ENCODE measurements around the gene TOMT. TPM values are rescaled to one million over a fixed set of nuclear protein-coding genes. Genes with fewer than 3 reads are reported as not detected.

The TOMT gene
- total RNA-seq, 2 donors from 2014 or later: not detected

DNA sequence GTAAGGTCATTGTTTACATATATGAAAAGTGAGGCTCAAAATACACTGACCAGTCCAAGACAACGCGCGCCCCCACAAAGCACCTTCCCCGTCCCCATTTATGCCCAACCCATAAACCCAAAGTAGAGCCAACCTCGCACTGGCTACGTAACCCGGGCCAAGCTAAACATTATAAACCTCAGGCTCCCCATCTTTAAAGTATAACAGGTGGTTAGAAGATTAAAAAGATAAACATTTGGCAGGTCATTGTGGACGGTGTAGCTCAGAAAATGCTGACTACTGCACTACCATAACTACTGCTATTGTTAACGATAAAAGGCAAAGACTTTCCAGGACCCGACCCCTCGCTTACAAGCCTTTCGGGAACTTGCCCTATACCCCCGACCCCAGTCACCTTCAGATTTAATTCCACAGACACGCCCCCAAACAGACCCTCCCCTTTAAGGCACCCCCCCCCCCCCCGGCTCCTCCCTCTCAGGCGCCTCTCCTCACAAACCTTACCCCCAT lies 25.9 kb upstream of the TOMT start:
- Mint-ChIP-seq H3K27me3 (ENCODE audit: low read depth) (no peaks in the 10 kb centered on the region), H3K4me3 (peak overlapping the region; percentile 99), H3K36me3 (ENCODE audit: insufficient read depth in 2 of 2) (peaks cover 1 to 2% of the 10 kb centered on the region in 2 donors), H3K9me3 (no peaks in the 10 kb centered on the region), H3K27ac (peak overlapping the region; percentile 89), H3K4me1 (ENCODE audit: low read depth) (peaks cover 36% of the 10 kb centered on the region)
- ATAC-seq (replicated peaks in 1 of 2): peak; percentile 45 to 52
- DNase-seq: no peak

DNA sequence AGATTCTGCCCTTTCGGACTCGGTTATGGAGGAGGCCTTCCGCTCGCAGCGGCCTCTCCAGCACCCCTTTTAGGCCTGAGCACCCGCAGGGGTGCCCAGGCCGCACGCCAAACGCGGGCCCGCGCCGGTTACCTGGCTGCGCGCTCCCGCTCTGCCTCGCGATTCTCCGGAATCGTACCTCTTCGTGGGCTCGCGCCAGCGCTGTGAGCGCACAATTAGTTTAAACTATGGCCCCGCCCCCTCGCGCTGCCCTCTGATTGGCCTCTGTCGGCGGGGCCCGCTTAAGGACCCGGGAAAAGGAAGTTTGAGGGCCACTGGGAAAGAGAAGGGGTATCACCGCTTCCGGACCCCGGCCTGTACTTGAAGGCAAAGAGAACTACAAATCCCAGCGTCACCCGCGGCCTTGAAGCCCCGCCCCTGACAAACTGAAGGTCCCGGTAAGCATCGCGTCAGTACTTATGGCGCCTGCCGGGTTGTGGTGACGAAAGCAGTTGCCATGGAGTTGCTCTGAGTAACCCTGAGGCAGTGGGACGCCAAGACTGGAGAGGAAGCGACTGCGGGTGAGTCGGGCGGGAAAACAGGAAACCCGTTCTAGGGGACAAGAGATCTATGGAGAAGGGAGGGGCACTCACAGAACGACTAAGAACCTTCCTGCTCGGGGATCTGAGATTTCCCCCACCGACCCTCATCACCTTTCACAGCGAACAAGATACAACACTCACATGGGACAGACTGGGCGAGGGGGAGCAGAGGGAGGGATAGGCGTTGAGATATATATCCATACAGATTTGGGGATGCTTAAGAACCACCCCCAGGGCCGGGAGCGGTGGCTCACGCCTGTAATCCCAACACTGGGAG lies 25.2 kb upstream of the TOMT start, which contains the start of the genes LRRC51 and NUMA1:
LRRC51 (plus strand) TSS at position 525 of the 858 bp plus-strand sequence. CDS start 8,234 bp downstream, outside the sequence.
NUMA1 (minus strand) TSS at position 217 of the 858 bp plus-strand sequence. CDS start 44,599 bp downstream, outside the sequence.
- Mint-ChIP-seq H3K4me3 (peak within 1 kb of the TSS; percentile 99), H3K27me3 (ENCODE audit: low read depth) (no peaks in the 10 kb centered on the region), H3K4me1 (ENCODE audit: low read depth) (peaks cover 36% of the 10 kb centered on the region), H3K27ac (peak within 1 kb of the TSS; percentile 89), H3K9me3 (no peaks in the 10 kb centered on the region), H3K36me3 (ENCODE audit: insufficient read depth in 2 of 2) (peaks cover 1% of the 10 kb centered on the region in 2 donors)
- ATAC-seq (replicated peaks in 1 of 2) (peak; percentile 95), DNase-seq (peak; percentile 98 to 99)

DNA sequence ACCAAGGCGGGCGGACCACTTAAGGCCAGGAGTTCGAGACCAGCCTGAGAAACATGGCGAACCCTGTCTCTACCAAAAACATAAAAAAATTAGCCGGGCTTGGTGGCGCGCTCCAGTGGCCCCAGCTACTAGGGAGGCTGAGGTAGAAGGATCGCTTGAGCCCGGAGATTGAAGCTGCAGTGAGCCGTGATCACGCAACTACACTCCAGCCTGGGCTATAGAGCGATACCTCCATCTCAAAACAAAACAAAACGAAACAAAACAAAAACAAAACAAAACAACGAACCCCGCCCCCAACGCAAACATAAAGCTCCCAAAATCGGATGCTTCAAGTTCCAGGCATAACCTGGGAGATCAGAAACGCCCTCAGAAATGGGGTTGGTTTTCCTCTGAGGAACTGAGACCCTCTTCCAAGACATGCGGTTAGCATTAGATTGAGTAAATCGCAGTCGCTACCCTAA lies 24.5 kb upstream of the TOMT start:
- peaks cover 37% of the 10 kb centered on the region for H3K4me1 Mint-ChIP-seq (ENCODE audit: low read depth)
- H3K27me3 Mint-ChIP-seq (ENCODE audit: low read depth): no peaks in the 10 kb centered on the region
- H3K27ac Mint-ChIP-seq: peak overlapping the region; percentile 89
- peak overlapping the region; percentile 99 for H3K4me3 Mint-ChIP-seq
- ATAC-seq (replicated peaks in 1 of 2): no peak
- no peak for DNase-seq
- H3K36me3 Mint-ChIP-seq (ENCODE audit: insufficient read depth in 2 of 2): peaks cover 0 to 3% of the 10 kb centered on the region in 2 donors
- no peaks in the 10 kb centered on the region for H3K9me3 Mint-ChIP-seq

GRCh38 chr11:72081821-72082453 lies 23.8 kb upstream of the TOMT start:
- ATAC-seq (replicated peaks in 1 of 2): no peak
- no peak for DNase-seq
- Mint-ChIP-seq H3K4me3 (peak overlapping the region; percentile 99), H3K27me3 (ENCODE audit: low read depth) (no peaks in the 10 kb centered on the region), H3K36me3 (ENCODE audit: insufficient read depth in 2 of 2) (peaks cover 0 to 3% of the 10 kb centered on the region in 2 donors), H3K4me1 (ENCODE audit: low read depth) (peaks cover 36% of the 10 kb centered on the region), H3K9me3 (no peaks in the 10 kb centered on the region), H3K27ac (peak overlapping the region; percentile 77)

- no peak for DNase-seq
- Mint-ChIP-seq H3K4me3 (no peak overlapping the region), H3K27me3 (ENCODE audit: low read depth) (no peaks in the 10 kb centered on the region), H3K36me3 (ENCODE audit: insufficient read depth in 2 of 2) (peaks cover 0 to 3% of the 10 kb centered on the region in 2 donors), H3K4me1 (ENCODE audit: low read depth) (peaks cover 27% of the 10 kb centered on the region), H3K9me3 (no peaks in the 10 kb centered on the region), H3K27ac (no peak overlapping the region)
- ATAC-seq (replicated peaks in 1 of 2): no peak
Measured at GRCh38 chr11:72083414-72083813, 22.3 kb upstream of the TOMT start.

GRCh38 chr11:72084076-72084475 lies 21.6 kb upstream of the TOMT start:
- Mint-ChIP-seq H3K36me3 (ENCODE audit: insufficient read depth in 2 of 2) (peaks cover 0 to 3% of the 10 kb centered on the region in 2 donors), H3K9me3 (no peaks in the 10 kb centered on the region), H3K27me3 (ENCODE audit: low read depth) (no peaks in the 10 kb centered on the region), H3K4me3 (no peak overlapping the region), H3K27ac (no peak overlapping the region), H3K4me1 (ENCODE audit: low read depth) (peaks cover 26% of the 10 kb centered on the region)
- ATAC-seq (replicated peaks in 1 of 2) (no peak), DNase-seq (no peak)

DNA sequence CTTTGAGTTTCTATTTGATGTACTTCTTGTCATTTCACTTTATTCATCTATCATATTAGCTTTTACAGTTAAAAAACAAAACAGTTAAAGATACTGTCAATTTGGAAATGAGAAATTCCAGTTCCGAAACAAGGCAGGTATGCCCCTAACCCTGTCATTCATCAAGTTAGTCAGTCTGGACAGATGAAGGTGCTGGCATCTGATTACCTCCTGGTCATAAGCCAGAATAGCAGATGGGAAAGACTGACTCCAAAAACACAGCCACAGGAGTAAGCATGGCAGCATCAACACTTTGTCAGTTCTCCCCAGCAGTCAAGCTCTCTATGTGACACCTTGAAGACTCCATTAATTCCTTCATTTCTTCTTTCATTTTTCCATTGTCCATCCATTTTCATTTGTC lies 20.8 kb upstream of the TOMT start:
- Mint-ChIP-seq H3K4me3 (no peak overlapping the region), H3K9me3 (no peaks in the 10 kb centered on the region), H3K27ac (no peak overlapping the region), H3K4me1 (ENCODE audit: low read depth) (peaks cover 28% of the 10 kb centered on the region), H3K36me3 (ENCODE audit: insufficient read depth in 2 of 2) (peaks cover 0 to 3% of the 10 kb centered on the region in 2 donors), H3K27me3 (ENCODE audit: low read depth) (no peaks in the 10 kb centered on the region)
- no peak for DNase-seq
- no peak for ATAC-seq (replicated peaks in 1 of 2)

- Mint-ChIP-seq H3K9me3 (no peaks in the 10 kb centered on the region), H3K4me1 (ENCODE audit: low read depth) (peaks cover 24% of the 10 kb centered on the region), H3K27me3 (ENCODE audit: low read depth) (no peaks in the 10 kb centered on the region), H3K27ac (peak overlapping the region; percentile 36), H3K4me3 (peak overlapping the region in 1 of 2 donors; percentile 12), H3K36me3 (ENCODE audit: insufficient read depth in 2 of 2) (peaks cover 0 to 3% of the 10 kb centered on the region in 2 donors)
- ATAC-seq (replicated peaks in 1 of 2) (peak in 1 of 2 donors; percentile 20), DNase-seq (no peak)
Measured at GRCh38 chr11:72085621-72086351, 19.9 kb upstream of the TOMT start.

GRCh38 chr11:72088076-72088808 lies 17.5 kb upstream of the TOMT start:
- ATAC-seq (replicated peaks in 1 of 2): peak; percentile 42 to 75
- no peak for DNase-seq
- Mint-ChIP-seq H3K27me3 (ENCODE audit: low read depth) (no peaks in the 10 kb centered on the region), H3K4me1 (ENCODE audit: low read depth) (peaks cover 13% of the 10 kb centered on the region), H3K4me3 (no peak overlapping the region), H3K36me3 (ENCODE audit: insufficient read depth in 2 of 2) (peaks cover 0 to 3% of the 10 kb centered on the region in 2 donors), H3K27ac (peak overlapping the region; percentile 43), H3K9me3 (no peaks in the 10 kb centered on the region)

- DNase-seq (peak; percentile 58 to 70), ATAC-seq (replicated peaks in 1 of 2) (peak; percentile 78 to 86)
- Mint-ChIP-seq H3K27ac (no peak overlapping the region), H3K27me3 (ENCODE audit: low read depth) (no peaks in the 10 kb centered on the region), H3K4me1 (ENCODE audit: low read depth) (peaks cover 6% of the 10 kb centered on the region), H3K4me3 (no peak overlapping the region), H3K36me3 (ENCODE audit: insufficient read depth in 2 of 2) (no peaks in the 10 kb centered on the region), H3K9me3 (no peaks in the 10 kb centered on the region)
Measured at GRCh38 chr11:72091292-72091691, 14.4 kb upstream of the TOMT start.

- no peak overlapping the region for H3K4me3 Mint-ChIP-seq
- H3K9me3 Mint-ChIP-seq: no peaks in the 10 kb centered on the region
- peaks cover 4 to 8% of the 10 kb centered on the region in 2 donors for H3K36me3 Mint-ChIP-seq (ENCODE audit: insufficient read depth in 2 of 2)
- peaks cover 32% of the 10 kb centered on the region for H3K4me1 Mint-ChIP-seq (ENCODE audit: low read depth)
- peak overlapping the region; percentile 45 for H3K27ac Mint-ChIP-seq
- ATAC-seq (replicated peaks in 1 of 2): no peak
- DNase-seq: no peak
- H3K27me3 Mint-ChIP-seq (ENCODE audit: low read depth): no peaks in the 10 kb centered on the region
Measured at GRCh38 chr11:72098741-72099140, 7.0 kb upstream of the TOMT start.

DNA sequence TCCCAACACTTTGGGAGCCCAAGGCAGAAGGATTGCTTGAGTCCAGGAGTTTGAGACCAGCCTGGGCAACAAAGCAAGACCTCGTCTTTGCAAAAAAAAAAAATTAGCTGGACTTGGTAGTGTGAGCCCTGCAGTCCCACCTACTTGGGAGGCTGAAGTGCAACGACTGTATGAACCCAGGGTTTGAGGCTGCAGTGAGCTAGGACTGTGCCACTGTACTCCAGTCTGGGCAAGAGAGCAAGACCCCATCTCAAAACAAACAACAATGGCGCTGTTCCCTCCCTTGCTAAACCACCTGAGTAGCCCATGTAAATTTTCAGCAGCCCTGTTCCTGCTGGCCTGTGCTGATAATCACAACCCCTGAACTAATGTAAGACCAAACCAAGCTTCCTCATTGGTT lies 5.7 kb upstream of the TOMT start:
- H3K4me1 Mint-ChIP-seq (ENCODE audit: low read depth): peaks cover 39% of the 10 kb centered on the region
- DNase-seq (no peak), ATAC-seq (replicated peaks in 1 of 2) (no peak)
- H3K27ac Mint-ChIP-seq: no peak overlapping the region
- no peak overlapping the region for H3K4me3 Mint-ChIP-seq
- H3K9me3 Mint-ChIP-seq: peaks cover 0 to 3% of the 10 kb centered on the region in 2 donors
- no peaks in the 10 kb centered on the region for H3K27me3 Mint-ChIP-seq (ENCODE audit: low read depth)
- peaks cover 4 to 8% of the 10 kb centered on the region in 2 donors for H3K36me3 Mint-ChIP-seq (ENCODE audit: insufficient read depth in 2 of 2)
